Endodermal cell (in vitro differentiated cells): ENCODE measurements around the gene ANKRD22. TPM values are rescaled to one million over a fixed set of nuclear protein-coding genes. Genes with fewer than 3 reads are reported as not detected.

Experiments
- DNase-seq: peaks from one replicate; pipeline ENCODE4 v3.0.0-alpha.2; 2017
- H3K27ac ChIP-seq: 2 replicates; pipeline ENCODE4 v1.5.1; 2013; ENCODE audit warnings: mild to moderate bottlenecking, low read depth, low read length, moderate library complexity
- H3K27me3 ChIP-seq: 2 replicates; pipeline ENCODE4 v1.6.1; 2013; ENCODE audit warnings: mild to moderate bottlenecking, low read length, moderate library complexity; ENCODE audit not compliant: insufficient read depth, control insufficient read depth, poor library complexity, severe bottlenecking
- H3K36me3 ChIP-seq: 2 replicates; pipeline ENCODE4 v1.7.0; 2013; ENCODE audit warnings: mild to moderate bottlenecking, low read length, moderate library complexity; ENCODE audit not compliant: control insufficient read depth, insufficient read depth
- H3K4me1 ChIP-seq: one replicate; pipeline ENCODE4 v1.7.0; 2013; ENCODE audit warnings: low read length; ENCODE audit not compliant: control insufficient read depth, insufficient read depth
- H3K4me3 ChIP-seq: 2 replicates; pipeline ENCODE4 v1.5.1; 2013; ENCODE audit warnings: mild to moderate bottlenecking, low read length, moderate library complexity
- H3K9ac ChIP-seq: 2 replicates; pipeline ENCODE4 v1.6.1; 2013; ENCODE audit warnings: mild to moderate bottlenecking, low read length, moderate library complexity; ENCODE audit not compliant: poor library complexity, severe bottlenecking; ENCODE audit errors: extremely low read depth
- H3K9me3 ChIP-seq: 2 replicates; pipeline ENCODE4 v1.6.1; 2013; ENCODE audit warnings: mild to moderate bottlenecking, low read length, moderate library complexity; ENCODE audit not compliant: control insufficient read depth
- H3K27ac Mint-ChIP-seq: 2 replicates; pipeline ENCODE4 v1.8.0; 2020; ENCODE audit warnings: mixed read lengths
- H3K27me3 Mint-ChIP-seq: 2 replicates; pipeline ENCODE4 v1.8.0; 2021; ENCODE audit warnings: mild to moderate bottlenecking, mixed read lengths; ENCODE audit not compliant: insufficient read depth
- H3K36me3 Mint-ChIP-seq: 2 replicates; pipeline ENCODE4 v1.8.0; 2020; ENCODE audit warnings: low read depth, mixed read lengths
- H3K4me1 Mint-ChIP-seq: 2 replicates; pipeline ENCODE4 v1.8.0; 2020; ENCODE audit warnings: mixed read lengths
- H3K4me3 Mint-ChIP-seq: 2 replicates; pipeline ENCODE4 v1.8.0; 2020; ENCODE audit warnings: mild to moderate bottlenecking, moderate library complexity, mixed read lengths
- H3K9me3 Mint-ChIP-seq: 2 replicates; pipeline ENCODE4 v1.8.0; 2020; ENCODE audit warnings: mild to moderate bottlenecking, mixed read lengths
- CTCF ChIP-seq: fragments of 200-600 bp; sonication (generic); conservative IDR thresholded peaks from 2 replicates; pipeline ENCODE4 v1.5.0; 2021; ENCODE audit warnings: antibody characterized with exemption, mild to moderate bottlenecking
- WGBS, 2 experiments: methylation state at CpG; one replicate each; pipeline versions ENCODE4 v1.1.5 to v1.1.7; 2013; ENCODE audit warnings: missing lambda C conversion rate in 2 of 2, mixed read lengths in 1 of 2; ENCODE audit not compliant: insufficient coverage in 1 of 2, insufficient read length in 1 of 2; 5-methylcytosine and 5-hydroxymethylcytosine counted together
- total RNA-seq, 2 donors: library from RNA; stranded (reverse); fragmentation: NEBNext Ultra II Directional in 1 of 2; extraction: Animal tissue kit (Norgen Biotek cat#: 25700) in 1 of 2; gene quantifications; 2 replicates in 1 of 2; 3 replicates in 1 of 2; pipeline ENCODE4 v1.2.1, GENCODE V29; 2021

The ANKRD22 gene
- total RNA-seq, 2 donors from 2014 or later, result not detected

GRCh38 chr10:88881320-88881719 is 29.7 kb upstream of the ANKRD22 start:
- no peak for TF ChIP-seq CTCF
- Histone ChIP-seq H3K27ac (no peak overlapping the region), H3K9me3 (no peaks in the 10 kb centered on the region), H3K4me3 (peak overlapping the region; percentile 82), H3K27me3 (peaks cover 53% of the 10 kb centered on the region), H3K4me1 (no peaks in the 10 kb centered on the region), H3K9ac (no peak overlapping the region), H3K36me3 (no peaks in the 10 kb centered on the region)
- 76 to 87% methylated on average over 4 to 6 of the region's 6 CpGs for WGBS, 2 experiments
- Mint-ChIP-seq H3K36me3 (no peaks in the 10 kb centered on the region), H3K9me3 (no peaks in the 10 kb centered on the region), H3K27ac (no peak overlapping the region), H3K27me3 (peaks cover 47% of the 10 kb centered on the region), H3K4me1 (peaks cover 1% of the 10 kb centered on the region), H3K4me3 (peak overlapping the region; percentile 83)
- DNase-seq, result no peak

- H3K4me1 Mint-ChIP-seq, result peaks cover 1% of the 10 kb centered on the region
- DNase-seq, result peak; percentile 92
- Histone ChIP-seq H3K4me3 (peak overlapping the region; percentile 82), H3K9me3 (no peaks in the 10 kb centered on the region), H3K4me1 (no peaks in the 10 kb centered on the region), H3K9ac (no peak overlapping the region), H3K27ac (no peak overlapping the region), H3K27me3 (peaks cover 53% of the 10 kb centered on the region), H3K36me3 (no peaks in the 10 kb centered on the region)
- no peaks in the 10 kb centered on the region for H3K36me3 Mint-ChIP-seq
- H3K27me3 Mint-ChIP-seq, result peaks cover 49% of the 10 kb centered on the region
- peak; percentile 43 for TF ChIP-seq CTCF
- 0% methylated on average over 37 to 84 of the region's 84 CpGs for WGBS, 2 experiments
- H3K4me3 Mint-ChIP-seq, result peak overlapping the region; percentile 83
- no peaks in the 10 kb centered on the region for H3K9me3 Mint-ChIP-seq
- H3K27ac Mint-ChIP-seq, result peak overlapping the region; percentile 93
Measured at GRCh38 chr10:88880282-88881076, 28.8 kb upstream of the ANKRD22 start.

GRCh38 chr10:88879534-88880281 is 28.1 kb upstream of the ANKRD22 start, which contains the start of gene STAMBPL1:
Gene STAMBPL1, plus strand, starts transcription at chr10:88880245. Its CDS starts 21,464 bp downstream, at chr10:88901709.
- Mint-ChIP-seq H3K27me3 (peaks cover 49% of the 10 kb centered on the region), H3K9me3 (no peaks in the 10 kb centered on the region), H3K4me3 (peak within 1 kb of the TSS; percentile 83), H3K36me3 (no peaks in the 10 kb centered on the region), H3K27ac (peak within 1 kb of the TSS; percentile 93), H3K4me1 (peaks cover 1% of the 10 kb centered on the region)
- no peak for DNase-seq
- H3K4me3 ChIP-seq, result peak within 1 kb of the TSS; percentile 82
- no peaks in the 10 kb centered on the region for H3K36me3 ChIP-seq
- no peak within 1 kb of the TSS for H3K9ac ChIP-seq
- H3K27me3 ChIP-seq, result peaks cover 53% of the 10 kb centered on the region
- TF ChIP-seq CTCF, result no peak
- no peaks in the 10 kb centered on the region for H3K4me1 ChIP-seq
- no peak within 1 kb of the TSS for H3K27ac ChIP-seq
- 0 to 13% methylated on average over 6 to 25 of the region's 26 CpGs for WGBS, 2 experiments
- H3K9me3 ChIP-seq, result no peaks in the 10 kb centered on the region
